GM19099 (cell line): Measurements from ENCODE around the gene PXMP2.

Experiments
- POLR2A ChIP-seq: IDR thresholded peaks from 3 replicates; pipeline ENCODE4 v1.6.1; 2011; ENCODE audit warnings: low read depth; ENCODE audit not compliant: insufficient read length; ENCODE audit errors: extremely low read depth

The PXMP2 gene

DNA sequence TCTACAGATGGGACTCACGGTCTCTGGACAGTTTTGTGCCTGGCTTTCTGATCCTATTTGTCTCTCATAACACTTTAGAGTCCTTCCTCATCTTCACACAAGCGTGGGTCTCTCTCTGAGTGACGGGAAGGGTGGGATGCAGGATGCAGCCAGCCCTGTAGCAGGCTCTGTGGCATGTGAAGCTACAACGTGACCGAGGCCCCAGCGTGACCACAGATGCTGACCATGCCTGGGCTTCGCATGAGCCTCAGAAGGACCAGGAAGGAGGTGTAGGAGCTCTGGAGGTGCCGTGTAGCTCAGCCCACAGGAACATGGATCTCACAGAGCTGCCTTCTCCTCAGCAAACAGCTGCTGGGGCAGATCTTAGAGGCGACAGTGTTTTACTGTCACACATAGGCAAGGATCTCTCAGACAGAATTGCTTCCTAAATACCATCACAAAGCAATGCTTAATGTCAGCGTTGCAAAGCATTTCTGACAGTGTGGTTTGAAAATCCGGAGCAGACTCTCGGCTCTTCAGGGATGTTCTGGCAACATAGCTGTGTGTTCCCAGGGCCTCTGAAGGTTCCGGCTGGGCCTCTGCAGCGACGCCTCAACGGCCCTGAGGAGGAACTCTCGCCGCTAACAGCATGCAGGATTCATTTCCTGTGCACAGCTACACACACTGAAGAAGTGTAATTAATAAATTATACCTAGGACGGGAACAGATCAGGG is 52.4 kb downstream of the PXMP2 start:
- no peak for TF ChIP-seq POLR2A

DNA sequence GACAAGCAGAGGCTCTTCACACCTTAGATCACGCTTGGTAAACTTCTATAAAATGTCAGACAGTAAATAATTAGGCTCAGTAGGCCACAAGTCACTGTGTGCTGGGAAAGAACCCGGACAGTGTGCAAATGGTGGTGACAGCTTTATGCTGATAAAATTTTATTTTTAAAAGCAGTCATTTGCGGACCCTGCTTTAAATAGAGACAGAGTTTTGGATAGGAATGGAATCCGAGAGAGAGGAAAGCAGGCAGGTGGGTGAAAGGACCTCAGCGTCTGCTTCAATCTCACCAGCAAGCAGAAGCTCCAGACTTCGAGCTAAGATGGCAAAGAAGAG is 52.9 kb downstream of the PXMP2 start:
- TF ChIP-seq POLR2A, result no peak

DNA sequence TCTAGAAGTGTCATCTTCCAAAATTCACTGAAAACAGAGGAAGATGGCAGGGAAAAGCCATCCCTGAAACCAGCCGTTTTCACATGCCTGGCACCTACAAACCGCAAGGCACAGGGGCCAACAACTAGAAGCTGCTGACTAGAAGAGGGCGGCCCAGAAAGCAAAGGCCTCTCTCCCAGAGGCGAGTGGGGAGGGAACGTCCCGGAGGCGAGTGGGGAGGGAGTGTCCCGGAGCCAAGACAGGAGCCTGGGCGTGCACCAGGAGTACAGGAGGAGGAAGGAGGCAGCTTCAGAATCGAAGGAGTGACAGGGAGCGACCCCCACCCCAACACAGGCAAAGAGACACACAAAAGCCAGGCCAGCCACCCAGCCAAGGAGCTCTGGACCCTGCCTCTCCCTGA is 53.3 kb downstream of the PXMP2 start:
- TF ChIP-seq POLR2A, result no peak

DNA sequence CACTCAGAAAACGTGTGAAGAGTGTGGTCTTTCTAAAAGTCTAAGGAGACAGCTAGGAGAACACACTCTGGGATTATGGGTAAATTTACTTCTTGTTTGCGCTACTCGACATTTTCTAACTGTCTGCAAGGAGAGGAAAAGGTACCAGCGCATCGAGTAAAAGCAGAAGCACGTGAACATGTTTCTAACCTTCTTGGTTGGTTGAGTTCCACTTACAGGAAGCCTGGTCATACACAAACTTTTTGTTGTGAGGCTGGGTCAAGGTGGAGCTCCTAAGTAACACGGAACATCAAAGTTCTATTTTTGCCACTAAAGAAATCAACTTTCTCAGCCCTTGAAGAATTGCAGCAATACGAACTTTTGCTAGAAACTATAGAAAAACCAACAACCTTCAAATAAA is 54.2 kb downstream of the PXMP2 start:
- no peak for TF ChIP-seq POLR2A

DNA sequence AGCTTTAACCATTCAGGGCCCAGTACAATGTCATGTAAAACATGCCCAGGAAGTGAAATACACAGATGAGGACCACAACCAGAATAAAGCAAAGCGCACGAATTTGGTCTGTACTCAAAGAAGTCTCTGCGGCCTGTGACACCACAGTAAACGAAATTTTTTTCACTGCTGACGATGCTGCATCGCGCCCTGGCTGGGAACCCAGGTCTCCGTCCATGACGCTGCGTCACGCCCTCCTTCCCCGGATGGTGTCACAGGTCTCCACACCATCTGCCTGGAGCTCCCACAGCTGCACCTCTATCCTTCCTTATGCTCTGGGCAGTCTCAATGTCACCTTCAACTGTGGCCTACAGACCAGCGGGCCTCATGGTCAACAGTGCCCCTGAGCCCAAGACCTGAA is 56.4 kb downstream of the PXMP2 start:
- no peak for TF ChIP-seq POLR2A

DNA sequence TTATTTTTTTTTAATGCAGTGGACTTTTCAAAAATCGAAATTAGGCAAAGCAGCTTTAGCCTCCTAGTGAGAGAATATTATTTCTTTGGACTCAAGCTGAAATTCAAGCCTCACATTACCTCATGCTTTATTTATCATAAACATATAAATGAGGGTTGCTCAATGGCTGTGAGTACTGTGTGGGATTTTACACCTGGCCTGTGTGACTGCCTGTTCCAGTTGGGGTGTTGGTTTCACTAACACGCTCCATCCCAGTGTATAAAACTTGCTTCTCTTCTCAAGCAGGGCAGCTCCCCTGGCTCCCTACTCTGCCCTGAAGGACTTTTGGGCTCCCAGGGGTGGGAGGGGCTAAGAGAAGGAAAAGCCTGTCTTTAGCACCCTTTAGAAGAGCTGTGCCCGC is 59.2 kb downstream of the PXMP2 start:
- no peak for TF ChIP-seq POLR2A

DNA sequence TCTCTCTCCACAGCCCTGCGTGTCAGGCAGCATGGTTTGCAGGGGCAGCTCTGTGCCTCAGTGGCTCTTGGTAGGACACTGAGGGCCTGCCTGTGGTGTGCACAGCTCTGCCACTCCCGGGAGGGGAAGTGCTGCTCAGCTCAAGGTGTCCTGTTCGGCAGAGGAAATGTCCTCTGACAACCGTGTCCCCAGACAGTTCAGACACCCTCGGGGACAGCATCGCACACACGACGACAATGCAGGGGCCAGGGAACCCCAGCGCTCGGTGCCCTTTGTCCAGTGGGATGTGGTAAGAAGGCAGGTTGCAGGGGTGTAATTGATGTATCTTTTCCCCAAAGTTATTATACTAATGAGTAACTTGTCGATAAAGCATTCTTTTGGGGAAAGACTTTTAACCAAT is 60.0 kb downstream of the PXMP2 start:
- TF ChIP-seq POLR2A, result no peak

DNA sequence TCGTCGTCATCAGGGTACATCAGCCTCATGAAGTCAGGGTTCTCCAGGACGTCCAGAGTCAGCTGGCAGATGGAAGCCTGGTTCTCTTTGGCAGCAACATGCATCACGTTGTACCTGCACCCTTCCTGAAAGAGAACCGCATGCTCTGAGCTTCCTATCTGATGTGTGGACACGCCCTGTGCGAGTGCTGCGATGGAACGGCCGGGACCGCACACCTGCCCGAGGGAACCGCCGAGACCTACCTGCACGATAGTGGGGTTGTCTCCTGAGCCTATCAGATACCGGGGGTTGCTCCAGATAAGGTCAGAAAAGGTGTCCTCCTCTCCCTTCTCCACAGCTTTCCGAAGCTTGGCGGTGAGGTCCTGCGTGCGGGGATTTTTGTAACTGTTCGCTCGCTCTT is 60.5 kb downstream of the PXMP2 start:
- TF ChIP-seq POLR2A, result no peak

DNA sequence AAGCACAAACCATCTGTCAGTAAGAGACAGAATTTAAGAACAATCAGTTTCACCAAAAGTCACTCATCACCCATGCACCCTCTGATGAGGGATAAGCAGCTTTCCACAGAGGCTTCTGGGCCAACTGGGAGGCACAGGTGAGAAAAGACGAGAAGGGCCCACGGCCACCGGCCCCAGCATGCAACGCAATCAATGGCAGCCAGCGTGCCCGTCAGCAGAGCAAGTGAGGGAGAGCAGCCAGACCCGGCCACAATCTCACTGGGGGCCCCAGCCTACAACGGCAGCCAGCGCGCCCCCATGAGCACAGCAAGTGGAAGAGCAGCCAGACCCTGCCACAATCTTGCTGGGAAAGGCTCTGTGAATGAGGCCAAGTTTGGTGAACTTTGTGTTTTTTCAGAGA is 60.9 kb downstream of the PXMP2 start:
- no peak for TF ChIP-seq POLR2A

DNA sequence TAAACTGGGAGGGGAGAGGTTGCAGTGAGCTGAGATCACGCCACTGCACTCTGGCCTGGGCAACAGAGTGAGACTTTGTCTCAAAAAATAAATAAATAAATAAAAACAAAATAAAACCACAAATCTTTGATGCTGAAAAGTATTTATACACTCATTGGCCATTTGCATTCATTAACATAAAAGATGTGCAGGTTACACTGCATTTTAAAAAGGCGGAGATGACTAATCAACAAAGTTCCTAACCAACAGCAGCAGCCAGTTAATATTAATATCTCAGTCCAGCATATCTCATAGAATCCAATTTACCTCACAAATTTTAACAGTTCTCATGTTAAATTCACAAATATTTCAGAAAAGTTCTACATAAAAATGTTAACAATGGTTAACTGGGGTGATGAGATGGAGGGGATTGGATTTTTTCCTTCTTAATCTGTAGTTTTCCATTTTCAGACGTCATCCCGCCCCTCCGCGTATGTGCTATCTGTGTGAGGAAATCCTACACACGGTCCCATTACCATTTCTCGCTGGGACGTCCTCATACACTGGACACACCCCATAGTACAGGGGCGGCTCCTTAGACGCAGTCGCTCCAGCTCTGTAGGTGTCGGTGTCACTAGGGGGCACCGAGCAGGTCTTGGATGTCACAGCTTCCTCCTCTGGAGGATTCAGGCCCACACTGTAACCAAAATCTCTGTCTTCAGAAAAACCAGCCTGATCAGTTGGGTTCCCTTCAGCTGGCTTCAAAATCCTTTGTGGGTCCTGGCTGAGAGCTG is 67.0 kb downstream of the PXMP2 start:
- TF ChIP-seq POLR2A, result no peak
